HepG2 (cell line): ENCODE data around the gene ATE1. TPM values are rescaled to one million over a fixed set of nuclear protein-coding genes. Genes with fewer than 3 reads are reported as not detected.
A peak's percentile ranks its signal among the peaks of the same experiment; 100 is the strongest.

ENCODE experiments used
- AGO1 ChIP-seq: fragments of 200-400 bp; formaldehyde crosslinking; IDR thresholded peaks from 2 replicates; pipeline ENCODE4 v1.6.1; 2017; ENCODE audit warnings: mild to moderate bottlenecking, low read depth, low read length, moderate library complexity; ENCODE audit not compliant: poor library complexity, severe bottlenecking
- ARNT2 ChIP-seq: sonication (generic); formaldehyde crosslinking; IDR thresholded peaks from 2 replicates; pipeline ENCODE4 v1.8.0; 2022; ENCODE audit warnings: mild to moderate bottlenecking, low read depth, missing genetic modification reagents, moderate library complexity
- CCDC6 ChIP-seq: sonication (generic); formaldehyde crosslinking; IDR thresholded peaks from 2 replicates; pipeline ENCODE4 v1.8.1; 2022; ENCODE audit warnings: mild to moderate bottlenecking, missing genetic modification reagents, moderate library complexity
- CHCHD3 ChIP-seq: sonication (generic); formaldehyde crosslinking; IDR thresholded peaks from 2 replicates; pipeline ENCODE4 v1.8.0; 2022; ENCODE audit warnings: mild to moderate bottlenecking, missing genetic modification reagents, moderate library complexity
- GATAD2A ChIP-seq: IDR thresholded peaks from 2 replicates; pipeline ENCODE4 v1.6.1; 2016
- HOXA3 ChIP-seq: sonication (generic); formaldehyde crosslinking; IDR thresholded peaks from 2 replicates; pipeline ENCODE4 v1.5.0; 2020; ENCODE audit warnings: missing genetic modification reagents
- MAFF ChIP-seq: IDR thresholded peaks from 2 replicates; pipeline ENCODE4 v1.6.1; 2011; ENCODE audit warnings: low read depth, low read length, improper control_type of control experiment
- SATB2 ChIP-seq: sonication (generic); formaldehyde crosslinking; IDR thresholded peaks from 2 replicates; pipeline ENCODE4 v1.5.0; 2020; ENCODE audit warnings: missing genetic modification reagents
- TSC22D2 ChIP-seq: sonication (generic); formaldehyde crosslinking; IDR thresholded peaks from 2 replicates; pipeline ENCODE4 v1.5.1; 2020; ENCODE audit warnings: missing genetic modification reagents, mild to moderate bottlenecking, borderline replicate concordance
- ZBTB20 ChIP-seq: sonication (generic); formaldehyde crosslinking; IDR thresholded peaks from 2 replicates; pipeline ENCODE4 v1.8.1; 2023; ENCODE audit warnings: missing genetic modification reagents, low read depth, mild to moderate bottlenecking, borderline replicate concordance
- ZNF143 ChIP-seq: sonication (generic); formaldehyde crosslinking; IDR thresholded peaks from 2 replicates; pipeline ENCODE4 v1.4.0; 2020; ENCODE audit warnings: missing genetic modification reagents
- ZNF251 ChIP-seq: sonication (generic); formaldehyde crosslinking; IDR thresholded peaks from 2 replicates; pipeline ENCODE4 v1.9.0; 2021; ENCODE audit warnings: mild to moderate bottlenecking, missing genetic modification reagents
- ZNF331 ChIP-seq: sonication (generic); formaldehyde crosslinking; IDR thresholded peaks from 2 replicates; pipeline ENCODE4 v1.4.0; 2020; ENCODE audit warnings: missing genetic modification reagents
- ZNF547 ChIP-seq: sonication (generic); formaldehyde crosslinking; IDR thresholded peaks from 2 replicates; pipeline ENCODE4 v1.5.1; 2020; ENCODE audit warnings: mild to moderate bottlenecking, missing genetic modification reagents
- ZNF850 ChIP-seq: sonication (generic); formaldehyde crosslinking; conservative IDR thresholded peaks from 2 replicates; pipeline ENCODE4 v1.9.0; 2021; ENCODE audit warnings: mild to moderate bottlenecking, missing genetic modification reagents
- polyA plus RNA-seq, 8 experiments: library from polyadenylated mRNA; depleted of rRNA in 3 of 8; stranded (reverse) in 7 of 8; unstranded in 1 of 8; fragments of >200 nt; fragmentation: Illumina TruSeq in 4 of 8; extraction: Trizol in 4 of 8; gene quantifications; 2 replicates each; pipeline versions ENCODE4 v1.2.1 to v1.2.3, GENCODE V29; 2011 to 2016; ENCODE audit warnings: low read depth in 4 of 8, missing spikeins in 1 of 8, mixed read lengths in 1 of 8; ENCODE audit not compliant: insufficient read depth in 1 of 8
- total RNA-seq, 5 experiments: library from RNA; depleted of rRNA; stranded (reverse); fragments of >200 nt; fragmentation: Illumina TruSeq; extraction: Trizol; gene quantifications; 2 replicates each; pipeline ENCODE4 v1.2.3, GENCODE V29; 2016; ENCODE audit warnings: low read depth in 1 of 5
- TF ChIP-seq, protein P1 (sequence below): sonication (generic); formaldehyde crosslinking; IDR thresholded peaks from 2 replicates; pipeline ENCODE4 v1.5.0; 2020; ENCODE audit warnings: missing genetic modification reagents, mild to moderate bottlenecking, borderline replicate concordance
- TF ChIP-seq, protein P2 (sequence below): sonication (generic); formaldehyde crosslinking; IDR thresholded peaks from 2 replicates; pipeline ENCODE4 v1.4.0; 2020; ENCODE audit warnings: mild to moderate bottlenecking, missing genetic modification reagents
- TF ChIP-seq, protein P3 (sequence below): sonication (generic); formaldehyde crosslinking; IDR thresholded peaks from 2 replicates; pipeline ENCODE4 v1.5.0; 2020; ENCODE audit warnings: missing genetic modification reagents
- TF ChIP-seq, protein P4 (sequence below): sonication (generic); formaldehyde crosslinking; IDR thresholded peaks from 2 replicates; pipeline ENCODE4 v1.8.1; 2022; ENCODE audit warnings: mild to moderate bottlenecking, missing genetic modification reagents
- TF ChIP-seq, protein P5 (sequence below): sonication (generic); formaldehyde crosslinking; IDR thresholded peaks from 2 replicates; pipeline ENCODE4 v1.8.0; 2022; ENCODE audit warnings: mild to moderate bottlenecking, missing genetic modification reagents
- TF ChIP-seq, protein P6 (sequence below): sonication (generic); formaldehyde crosslinking; IDR thresholded peaks from 2 replicates; pipeline ENCODE4 v1.9.0; 2021; ENCODE audit warnings: missing genetic modification reagents, borderline replicate concordance

Gene ATE1
- total and polyA plus RNA-seq, 2 of the 13 experiments (the other 11 are each of a cell fraction or from before 2014, with no cell fraction given): 17.5 to 42.2 TPM

DNA sequence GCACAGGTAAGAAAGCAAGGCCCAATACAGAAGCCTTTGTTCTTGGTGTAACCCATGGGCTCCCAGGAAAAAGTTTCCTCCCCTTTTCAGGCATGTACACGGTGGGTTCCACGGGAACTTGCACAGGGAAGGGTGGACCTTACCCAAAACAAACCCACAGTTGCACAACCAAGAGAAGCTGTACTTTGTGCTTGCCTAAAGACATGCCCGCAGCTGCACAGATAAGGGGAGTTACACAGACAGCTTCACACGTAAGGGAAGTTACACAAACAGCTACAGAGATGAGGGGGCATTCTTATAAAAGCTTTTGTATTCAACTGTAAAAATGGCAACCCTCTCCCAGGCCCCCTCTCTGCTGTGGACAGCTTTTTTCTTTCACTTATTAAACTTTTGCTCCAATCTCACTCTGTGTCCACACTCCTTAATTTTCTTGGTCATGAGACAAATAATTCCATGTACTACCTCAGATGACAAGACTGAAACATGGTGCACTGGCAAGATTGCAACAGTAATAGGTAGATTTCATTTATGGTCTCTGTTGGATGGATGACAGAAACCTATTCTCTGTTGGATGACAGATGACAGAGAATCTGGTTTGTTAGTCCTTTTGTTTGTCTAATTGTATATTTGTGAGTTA lies 72.9 kb downstream of the ATE1 start (continued):
- TF ChIP-seq ARNT2: no peak
- no peak for TF ChIP-seq MAFF
- TF ChIP-seq TSC22D2 (CRISPR knock-in tag): no peak
- TF ChIP-seq, protein P1, sequence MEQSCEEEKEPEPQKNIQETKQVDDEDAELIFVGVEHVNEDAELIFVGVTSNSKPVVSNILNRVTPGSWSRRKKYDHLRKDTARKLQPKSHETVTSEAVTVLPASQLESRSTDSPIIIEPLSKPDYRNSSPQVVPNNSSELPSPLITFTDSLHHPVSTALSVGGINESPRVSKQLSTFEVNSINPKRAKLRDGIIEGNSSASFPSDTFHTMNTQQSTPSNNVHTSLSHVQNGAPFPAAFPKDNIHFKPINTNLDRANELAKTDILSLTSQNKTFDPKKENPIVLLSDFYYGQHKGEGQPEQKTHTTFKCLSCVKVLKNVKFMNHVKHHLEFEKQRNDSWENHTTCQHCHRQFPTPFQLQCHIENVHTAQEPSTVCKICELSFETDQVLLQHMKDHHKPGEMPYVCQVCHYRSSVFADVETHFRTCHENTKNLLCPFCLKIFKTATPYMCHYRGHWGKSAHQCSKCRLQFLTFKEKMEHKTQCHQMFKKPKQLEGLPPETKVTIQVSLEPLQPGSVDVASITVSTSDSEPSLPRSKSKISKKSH (CRISPR knock-in tag): no peak
- TF ChIP-seq ZBTB20: no peak; the same call in 1 of the 2 replicates
- TF ChIP-seq, protein P2, sequence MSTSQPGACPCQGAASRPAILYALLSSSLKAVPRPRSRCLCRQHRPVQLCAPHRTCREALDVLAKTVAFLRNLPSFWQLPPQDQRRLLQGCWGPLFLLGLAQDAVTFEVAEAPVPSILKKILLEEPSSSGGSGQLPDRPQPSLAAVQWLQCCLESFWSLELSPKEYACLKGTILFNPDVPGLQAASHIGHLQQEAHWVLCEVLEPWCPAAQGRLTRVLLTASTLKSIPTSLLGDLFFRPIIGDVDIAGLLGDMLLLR (CRISPR knock-in tag): no peak
- peak; percentile 71; the same call in 1 of the 2 replicates for TF ChIP-seq ZNF331 (CRISPR knock-in tag)
- TF ChIP-seq, protein P3, sequence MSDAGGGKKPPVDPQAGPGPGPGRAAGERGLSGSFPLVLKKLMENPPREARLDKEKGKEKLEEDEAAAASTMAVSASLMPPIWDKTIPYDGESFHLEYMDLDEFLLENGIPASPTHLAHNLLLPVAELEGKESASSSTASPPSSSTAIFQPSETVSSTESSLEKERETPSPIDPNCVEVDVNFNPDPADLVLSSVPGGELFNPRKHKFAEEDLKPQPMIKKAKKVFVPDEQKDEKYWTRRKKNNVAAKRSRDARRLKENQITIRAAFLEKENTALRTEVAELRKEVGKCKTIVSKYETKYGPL: no peak
- TF ChIP-seq HOXA3 (CRISPR knock-in tag): peak; percentile 68
- TF ChIP-seq SATB2 (CRISPR knock-in tag): no peak
- TF ChIP-seq AGO1: no peak
- TF ChIP-seq, protein P4, sequence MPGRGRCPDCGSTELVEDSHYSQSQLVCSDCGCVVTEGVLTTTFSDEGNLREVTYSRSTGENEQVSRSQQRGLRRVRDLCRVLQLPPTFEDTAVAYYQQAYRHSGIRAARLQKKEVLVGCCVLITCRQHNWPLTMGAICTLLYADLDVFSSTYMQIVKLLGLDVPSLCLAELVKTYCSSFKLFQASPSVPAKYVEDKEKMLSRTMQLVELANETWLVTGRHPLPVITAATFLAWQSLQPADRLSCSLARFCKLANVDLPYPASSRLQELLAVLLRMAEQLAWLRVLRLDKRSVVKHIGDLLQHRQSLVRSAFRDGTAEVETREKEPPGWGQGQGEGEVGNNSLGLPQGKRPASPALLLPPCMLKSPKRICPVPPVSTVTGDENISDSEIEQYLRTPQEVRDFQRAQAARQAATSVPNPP: 0 out of 2 replicates have a peak, but pooled peaks have one; percentile 21
- TF ChIP-seq, protein P5, sequence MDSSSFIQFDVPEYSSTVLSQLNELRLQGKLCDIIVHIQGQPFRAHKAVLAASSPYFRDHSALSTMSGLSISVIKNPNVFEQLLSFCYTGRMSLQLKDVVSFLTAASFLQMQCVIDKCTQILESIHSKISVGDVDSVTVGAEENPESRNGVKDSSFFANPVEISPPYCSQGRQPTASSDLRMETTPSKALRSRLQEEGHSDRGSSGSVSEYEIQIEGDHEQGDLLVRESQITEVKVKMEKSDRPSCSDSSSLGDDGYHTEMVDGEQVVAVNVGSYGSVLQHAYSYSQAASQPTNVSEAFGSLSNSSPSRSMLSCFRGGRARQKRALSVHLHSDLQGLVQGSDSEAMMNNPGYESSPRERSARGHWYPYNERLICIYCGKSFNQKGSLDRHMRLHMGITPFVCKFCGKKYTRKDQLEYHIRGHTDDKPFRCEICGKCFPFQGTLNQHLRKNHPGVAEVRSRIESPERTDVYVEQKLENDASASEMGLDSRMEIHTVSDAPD (CRISPR knock-in tag): no peak
- no peak for TF ChIP-seq ZNF143 (CRISPR knock-in tag)
- no peak; the same call in 1 of the 2 replicates for TF ChIP-seq CCDC6 (CRISPR knock-in tag)
- no peak for TF ChIP-seq ZNF547
- peak; percentile 100 for TF ChIP-seq GATAD2A (CRISPR knock-in tag)
- TF ChIP-seq CHCHD3: no peak
- TF ChIP-seq ZNF251: no peak
- no peak for TF ChIP-seq ZNF850 (CRISPR knock-in tag)
- TF ChIP-seq, protein P6, sequence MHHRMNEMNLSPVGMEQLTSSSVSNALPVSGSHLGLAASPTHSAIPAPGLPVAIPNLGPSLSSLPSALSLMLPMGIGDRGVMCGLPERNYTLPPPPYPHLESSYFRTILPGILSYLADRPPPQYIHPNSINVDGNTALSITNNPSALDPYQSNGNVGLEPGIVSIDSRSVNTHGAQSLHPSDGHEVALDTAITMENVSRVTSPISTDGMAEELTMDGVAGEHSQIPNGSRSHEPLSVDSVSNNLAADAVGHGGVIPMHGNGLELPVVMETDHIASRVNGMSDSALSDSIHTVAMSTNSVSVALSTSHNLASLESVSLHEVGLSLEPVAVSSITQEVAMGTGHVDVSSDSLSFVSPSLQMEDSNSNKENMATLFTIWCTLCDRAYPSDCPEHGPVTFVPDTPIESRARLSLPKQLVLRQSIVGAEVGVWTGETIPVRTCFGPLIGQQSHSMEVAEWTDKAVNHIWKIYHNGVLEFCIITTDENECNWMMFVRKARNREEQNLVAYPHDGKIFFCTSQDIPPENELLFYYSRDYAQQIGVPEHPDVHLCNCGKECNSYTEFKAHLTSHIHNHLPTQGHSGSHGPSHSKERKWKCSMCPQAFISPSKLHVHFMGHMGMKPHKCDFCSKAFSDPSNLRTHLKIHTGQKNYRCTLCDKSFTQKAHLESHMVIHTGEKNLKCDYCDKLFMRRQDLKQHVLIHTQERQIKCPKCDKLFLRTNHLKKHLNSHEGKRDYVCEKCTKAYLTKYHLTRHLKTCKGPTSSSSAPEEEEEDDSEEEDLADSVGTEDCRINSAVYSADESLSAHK (CRISPR knock-in tag): no peak
